HCT116 (cell line): ENCODE data around the gene OR52B6. TPM values are rescaled to one million over a fixed set of nuclear protein-coding genes. Genes with fewer than 3 reads are reported as not detected.

ENCODE experiments used
- ATAC-seq: fragments of 200-7000 bp; cut with Tn5 transposase; 2 replicates; pipeline ENCODE4 v1.9.1; 2020; ENCODE audit warnings: mild to moderate bottlenecking, moderate library complexity
- BruUV-seq: library from RNA; stranded (reverse); fragments of 400-500 nt; replicated peaks from 2 replicates; lab custom pipeline; 2021; lab: Mats Ljungman, UMichigan
- CTCF ChIA-PET: fragments of 300-600 bp; sonication (Branson Sonifier 250); formaldehyde crosslinking; loops from one replicate; lab custom pipeline; 2021; ENCODE audit warnings: antibody characterized with exemption; lab: Charles Lee
- POLR2A ChIA-PET: fragments of 300-600, 350-600 bp; sonication (Branson Sonifier 250); formaldehyde crosslinking; loops from one replicate; lab custom pipeline; 2021; ENCODE audit warnings: antibody characterized with exemption; lab: Charles Lee
- RAD21 ChIA-PET, 2 experiments: fragments of 300-600 bp; sonication (Branson Sonifier 250); formaldehyde crosslinking; loops; one replicate each; lab custom pipeline; 2023; ENCODE audit warnings: low total read pairs in 2 of 2; ENCODE audit not compliant: uncharacterized antibody in 2 of 2, unreplicated experiment in 2 of 2, low non-redundant PET in 1 of 2; lab: Charles Lee
- DNase-seq: peaks from one replicate; pipeline ENCODE4 v3.0.0-alpha.2; 2010; ENCODE audit warnings: low read depth, low spot score
- H2AFZ ChIP-seq: fragments of 200-600 bp; shearing (Covaris generic), sonication (generic); 2 replicates; pipeline ENCODE4 v1.6.1; 2017; ENCODE audit warnings: low read depth, mixed run types, mixed read lengths, antibody characterized with exemption, low read length; ENCODE audit not compliant: poor library complexity, severe bottlenecking
- H3K27ac ChIP-seq: 2 replicates; pipeline ENCODE4 v1.5.1; 2012; ENCODE audit warnings: low read depth, low read length
- H3K27me3 ChIP-seq: fragments of 200-600 bp; sonication (generic); 2 replicates; pipeline ENCODE4 v1.6.1; 2016; ENCODE audit warnings: mixed run types, low read length, mixed read lengths; ENCODE audit not compliant: insufficient read depth
- H3K36me3 ChIP-seq, 2 experiments: fragments of 200-500 bp in 1 of 2; fragments of 200-600 bp in 1 of 2; sonication (Bioruptor generic) in 1 of 2; sonication (generic) in 1 of 2; 2 replicates each; pipeline versions ENCODE4 v1.5.1 to v1.6.1; 2014 to 2016; ENCODE audit warnings: low read length in 2 of 2, inconsistent platforms in 1 of 2, mixed read lengths in 1 of 2, mixed run types in 1 of 2; ENCODE audit not compliant: insufficient read depth in 2 of 2, control insufficient read depth in 1 of 2
- H3K4me1 ChIP-seq, 2 experiments: fragments of 200-600 bp in 1 of 2; sonication (generic) in 1 of 2; 2 replicates each; pipeline versions ENCODE4 v1.5.1 to v1.6.1; 2012 to 2017; ENCODE audit warnings: low read length in 2 of 2, inconsistent platforms in 1 of 2, mild to moderate bottlenecking in 1 of 2, mixed read lengths in 1 of 2, mixed run types in 1 of 2, moderate library complexity in 1 of 2; ENCODE audit not compliant: insufficient read depth in 2 of 2, control insufficient read depth in 1 of 2
- H3K4me2 ChIP-seq: fragments of 200-600 bp; sonication (generic); 2 replicates; pipeline ENCODE4 v1.6.1; 2017; ENCODE audit warnings: mixed run types, low read length, mixed read lengths
- H3K4me3 ChIP-seq, 2 experiments: fragments of 200-600 bp in 1 of 2; sonication (generic) in 1 of 2; replicated peaks in 1 of 2; 2 replicates each; pipeline ENCODE4 v1.5.1; 2011 to 2016; ENCODE audit warnings: low read length in 2 of 2, control low read depth in 1 of 2, low read depth in 1 of 2, mild to moderate bottlenecking in 1 of 2, mixed read lengths in 1 of 2, mixed run types in 1 of 2
- H3K79me2 ChIP-seq: fragments of 200-600 bp; sonication (generic); 2 replicates; pipeline ENCODE4 v1.6.1; 2017; ENCODE audit warnings: mild to moderate bottlenecking, mixed run types, low read length, moderate library complexity, mixed read lengths; ENCODE audit not compliant: insufficient read depth
- H3K9ac ChIP-seq: fragments of 200-600 bp; sonication (generic); 2 replicates; pipeline ENCODE4 v1.6.1; 2016; ENCODE audit warnings: low read length, mixed read lengths
- H3K9me2 ChIP-seq: fragments of 200-600 bp; sonication (generic), shearing (Covaris generic); 2 replicates; pipeline ENCODE4 v1.6.1; 2017; ENCODE audit warnings: mixed run types, mild to moderate bottlenecking, moderate library complexity; ENCODE audit not compliant: insufficient read depth
- H3K9me3 ChIP-seq, 2 experiments: fragments of 200-500 bp in 1 of 2; fragments of 200-600 bp in 1 of 2; sonication (Bioruptor generic) in 1 of 2; sonication (generic) in 1 of 2; 2 replicates each; pipeline ENCODE4 v1.6.1; 2014 to 2017; ENCODE audit warnings: low read length in 2 of 2, mixed read lengths in 2 of 2, inconsistent platforms in 1 of 2, low read depth in 1 of 2, mild to moderate bottlenecking in 1 of 2, mixed run types in 1 of 2, moderate library complexity in 1 of 2; ENCODE audit not compliant: control insufficient read depth in 1 of 2, insufficient read depth in 1 of 2
- H4K20me1 ChIP-seq: fragments of 200-600 bp; sonication (generic), shearing (Covaris generic); 2 replicates; pipeline ENCODE4 v1.6.1; 2017; ENCODE audit warnings: mixed run types, mild to moderate bottlenecking, moderate library complexity; ENCODE audit not compliant: insufficient read depth
- CBX3 ChIP-seq: IDR thresholded peaks from 2 replicates; pipeline ENCODE4 v1.6.1; 2012; ENCODE audit warnings: low read depth
- CEBPB ChIP-seq: IDR thresholded peaks from 2 replicates; pipeline ENCODE4 v1.6.1; 2012; ENCODE audit warnings: low read depth
- CTCF ChIP-seq, 3 experiments: fragments of 200-600 bp in 1 of 3; sonication (generic) in 1 of 3; IDR thresholded peaks in 2 of 3; conservative IDR thresholded peaks in 1 of 3; 2 replicates each; pipeline ENCODE4 v1.5.1; 2012 to 2017; ENCODE audit warnings: low read depth in 2 of 3, low read length in 2 of 3, antibody characterized with exemption in 1 of 3, borderline replicate concordance in 1 of 3, control low read depth in 1 of 3, mild to moderate bottlenecking in 1 of 3, mixed read lengths in 1 of 3, mixed run types in 1 of 3, moderate library complexity in 1 of 3; ENCODE audit not compliant: insufficient read depth in 1 of 3
- EGR1 ChIP-seq: IDR thresholded peaks from 2 replicates; pipeline ENCODE4 v1.6.1; 2012; ENCODE audit warnings: low read depth
- ELF1 ChIP-seq: IDR thresholded peaks from 2 replicates; pipeline ENCODE4 v1.6.1; 2012; ENCODE audit warnings: low read depth, borderline replicate concordance
- EZH2 ChIP-seq: fragments of 200-600 bp; sonication (generic); IDR thresholded peaks from 2 replicates; pipeline ENCODE4 v1.6.1; 2017; ENCODE audit warnings: antibody characterized with exemption, mixed run types
- EZH2phosphoT487 ChIP-seq: fragments of 200-600 bp; IDR thresholded peaks from 2 replicates; pipeline ENCODE4 v1.6.1; 2018; ENCODE audit warnings: antibody characterized with exemption, borderline replicate concordance
- FOSL1 ChIP-seq: IDR thresholded peaks from 2 replicates; pipeline ENCODE4 v1.6.1; 2012; ENCODE audit warnings: low read depth
- POLR2A ChIP-seq: IDR thresholded peaks from 2 replicates; pipeline ENCODE4 v1.7.0; 2011; ENCODE audit warnings: borderline replicate concordance; ENCODE audit not compliant: insufficient read depth, insufficient read length; ENCODE audit errors: extremely low read depth
- POLR2AphosphoS5 ChIP-seq: IDR thresholded peaks from 2 replicates; pipeline ENCODE4 v1.6.1; 2011; ENCODE audit warnings: mild to moderate bottlenecking, low read depth, low read length, moderate library complexity
- RAD21 ChIP-seq: IDR thresholded peaks from 2 replicates; pipeline ENCODE4 v1.6.1; 2012; ENCODE audit warnings: low read depth, mild to moderate bottlenecking
- TCF7L2 ChIP-seq: IDR thresholded peaks from 2 replicates; pipeline ENCODE4 v1.7.0; 2011; ENCODE audit warnings: borderline replicate concordance, inconsistent platforms; ENCODE audit not compliant: insufficient read depth, insufficient read length; ENCODE audit errors: extremely low read depth
- intact Hi-C: fragments of 100-400 bp; cut with micrococcal nuclease; formaldehyde crosslinking; loops from 2 replicates; pipeline ENCODE4 v1.10.0; 2022
- total RNA-seq: library from RNA; stranded (reverse); gene quantifications from one replicate; pipeline ENCODE4 v1.2.1, GENCODE V29; 2021; ENCODE audit not compliant: unreplicated experiment
- TF ChIP-seq, protein P1 (sequence below): IDR thresholded peaks from 2 replicates; pipeline ENCODE4 v1.6.1; 2012; ENCODE audit warnings: low read depth

OR52B6 gene
- total RNA-seq, 1 experiment from 2014 or later: not detected

DNA sequence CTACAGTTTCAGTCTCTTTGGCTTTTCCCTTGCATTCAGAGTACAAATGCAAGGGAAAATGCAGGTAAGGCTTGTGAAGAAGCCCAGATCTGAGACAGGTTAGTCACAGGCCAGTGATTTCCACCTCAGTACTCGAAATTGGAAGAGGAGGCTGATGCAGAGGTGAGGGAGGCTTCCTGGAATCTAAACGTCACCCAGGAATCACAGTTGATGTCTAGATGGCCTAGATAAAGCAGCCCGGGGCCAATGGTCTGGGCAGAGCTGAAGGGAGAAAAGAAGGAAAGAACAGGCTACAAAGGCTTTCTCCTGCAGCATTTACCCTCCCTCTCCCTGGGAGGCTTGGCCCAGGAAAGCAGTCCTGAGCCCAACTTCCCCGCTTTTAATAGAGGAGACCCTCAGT is 24.2 kb downstream of the OR52B6 start:
- BruUV-seq: no TSS peak
- H3K9me3 ChIP-seq: no peaks in the 10 kb centered on the region
- TF ChIP-seq TCF7L2 (no peak), CTCF (IDR thresholded peaks at IDR 0.05 in 2 of 3, conservative IDR thresholded peaks at IDR 0.05 in 1 of 3; ENCODE audit: borderline replicate concordance in 1 of 3, insufficient read depth in 1 of 3, low read depth in 2 of 3, low read length in 2 of 3) (no peak), CBX3 (no peak), EZH2phosphoT487 (no peak), CEBPB (no peak), FOSL1 (no peak), EZH2 (no peak), ELF1 (no peak), POLR2AphosphoS5 (no peak)
- TF ChIP-seq, all 23 proteins: peak for 0
- Histone ChIP-seq H3K4me2 (no peak overlapping the region), H3K4me3 (no peak overlapping the region), H3K9ac (no peak overlapping the region), H3K27me3 (no peaks in the 10 kb centered on the region), H2AFZ (no peak overlapping the region), H4K20me1 (no peaks in the 10 kb centered on the region), H3K79me2 (no peaks in the 10 kb centered on the region), H3K36me3 (no peaks in the 10 kb centered on the region), H3K4me1 (peaks cover 0 to 5% of the 10 kb centered on the region in 2 experiments; a peak in 2 of 4 replicates), H3K27ac (no peak overlapping the region), H3K9me2 (no peaks in the 10 kb centered on the region)
- intact Hi-C loops: loop anchor here (5.0 kb wide), 1 partner anchor 107 kb away; no protein-coding TSS in a partner anchor
- ATAC-seq (no peak), DNase-seq (no peak)
- ChIA-PET POLR2A (no interaction called here), CTCF (no interaction called here), RAD21 (no interaction called here)

GRCh38 chr11:5605849-5606248 is 25.2 kb downstream of the OR52B6 start:
- ChIA-PET RAD21 (no interaction called here), POLR2A (no interaction called here), CTCF (no interaction called here)
- no peak overlapping the region for H2AFZ ChIP-seq
- H3K9ac ChIP-seq: no peak overlapping the region
- no peaks in the 10 kb centered on the region for H3K9me2 ChIP-seq
- intact Hi-C loops: no loop called here
- H3K4me2 ChIP-seq: no peak overlapping the region
- no peaks in the 10 kb centered on the region for H3K9me3 ChIP-seq
- no peaks in the 10 kb centered on the region for H4K20me1 ChIP-seq
- no TSS peak for BruUV-seq
- no peaks in the 10 kb centered on the region for H3K36me3 ChIP-seq
- H3K4me1 ChIP-seq: no peaks in the 10 kb centered on the region
- no peak overlapping the region for H3K27ac ChIP-seq
- H3K27me3 ChIP-seq: no peaks in the 10 kb centered on the region
- ATAC-seq (no peak), DNase-seq (no peak)
- H3K4me3 ChIP-seq: no peak overlapping the region
- H3K79me2 ChIP-seq: no peaks in the 10 kb centered on the region
- TF ChIP-seq POLR2A (no peak), RAD21 (no peak), TCF7L2 (no peak), CTCF (IDR thresholded peaks at IDR 0.05 in 2 of 3, conservative IDR thresholded peaks at IDR 0.05 in 1 of 3; ENCODE audit: borderline replicate concordance in 1 of 3, insufficient read depth in 1 of 3, low read depth in 2 of 3, low read length in 2 of 3) (no peak), FOSL1 (no peak), EGR1 (no peak)
- TF ChIP-seq, protein P1, sequence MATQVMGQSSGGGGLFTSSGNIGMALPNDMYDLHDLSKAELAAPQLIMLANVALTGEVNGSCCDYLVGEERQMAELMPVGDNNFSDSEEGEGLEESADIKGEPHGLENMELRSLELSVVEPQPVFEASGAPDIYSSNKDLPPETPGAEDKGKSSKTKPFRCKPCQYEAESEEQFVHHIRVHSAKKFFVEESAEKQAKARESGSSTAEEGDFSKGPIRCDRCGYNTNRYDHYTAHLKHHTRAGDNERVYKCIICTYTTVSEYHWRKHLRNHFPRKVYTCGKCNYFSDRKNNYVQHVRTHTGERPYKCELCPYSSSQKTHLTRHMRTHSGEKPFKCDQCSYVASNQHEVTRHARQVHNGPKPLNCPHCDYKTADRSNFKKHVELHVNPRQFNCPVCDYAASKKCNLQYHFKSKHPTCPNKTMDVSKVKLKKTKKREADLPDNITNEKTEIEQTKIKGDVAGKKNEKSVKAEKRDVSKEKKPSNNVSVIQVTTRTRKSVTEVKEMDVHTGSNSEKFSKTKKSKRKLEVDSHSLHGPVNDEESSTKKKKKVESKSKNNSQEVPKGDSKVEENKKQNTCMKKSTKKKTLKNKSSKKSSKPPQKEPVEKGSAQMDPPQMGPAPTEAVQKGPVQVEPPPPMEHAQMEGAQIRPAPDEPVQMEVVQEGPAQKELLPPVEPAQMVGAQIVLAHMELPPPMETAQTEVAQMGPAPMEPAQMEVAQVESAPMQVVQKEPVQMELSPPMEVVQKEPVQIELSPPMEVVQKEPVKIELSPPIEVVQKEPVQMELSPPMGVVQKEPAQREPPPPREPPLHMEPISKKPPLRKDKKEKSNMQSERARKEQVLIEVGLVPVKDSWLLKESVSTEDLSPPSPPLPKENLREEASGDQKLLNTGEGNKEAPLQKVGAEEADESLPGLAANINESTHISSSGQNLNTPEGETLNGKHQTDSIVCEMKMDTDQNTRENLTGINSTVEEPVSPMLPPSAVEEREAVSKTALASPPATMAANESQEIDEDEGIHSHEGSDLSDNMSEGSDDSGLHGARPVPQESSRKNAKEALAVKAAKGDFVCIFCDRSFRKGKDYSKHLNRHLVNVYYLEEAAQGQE: no peak
